KMS-11 (cell line): ENCODE measurements around the gene DCXR.

Experiments used
- H2AFZ ChIP-seq: fragments of 200-600 bp; sonication (generic); 2 replicates; pipeline ENCODE4 v1.6.1; 2016; ENCODE audit warnings: antibody characterized with exemption, mixed run types, low read depth
- H3K27ac ChIP-seq: fragments of 200-600 bp; sonication (generic); 2 replicates; pipeline ENCODE4 v1.6.1; 2016; ENCODE audit warnings: mild to moderate bottlenecking, mixed run types
- H3K27me3 ChIP-seq: fragments of 200-600 bp; sonication (generic); 2 replicates; pipeline ENCODE4 v1.6.1; 2017; ENCODE audit warnings: mild to moderate bottlenecking, low read depth, mixed run types, moderate library complexity; ENCODE audit not compliant: insufficient read depth
- H3K36me3 ChIP-seq: fragments of 200-600 bp; sonication (generic); 2 replicates; pipeline ENCODE4 v1.6.1; 2017; ENCODE audit warnings: mild to moderate bottlenecking, mixed run types; ENCODE audit not compliant: insufficient read depth
- H3K4me1 ChIP-seq: fragments of 200-600 bp; sonication (generic); 2 replicates; pipeline ENCODE4 v1.6.1; 2016; ENCODE audit warnings: mild to moderate bottlenecking, low read depth, mixed run types; ENCODE audit not compliant: poor library complexity, severe bottlenecking
- H3K4me2 ChIP-seq: fragments of 200-600 bp; sonication (generic); 2 replicates; pipeline ENCODE4 v1.7.0; 2016; ENCODE audit warnings: mild to moderate bottlenecking, mixed run types
- H3K4me3 ChIP-seq: fragments of 200-600 bp; sonication (generic); IDR thresholded peaks from 2 replicates; pipeline ENCODE4 v1.6.1; 2017; ENCODE audit warnings: low read depth, low read length, mixed read lengths; ENCODE audit not compliant: insufficient read depth
- H3K79me2 ChIP-seq: fragments of 200-600 bp; sonication (generic); 2 replicates; pipeline ENCODE4 v1.6.1; 2016; ENCODE audit warnings: low read depth, mixed run types; ENCODE audit not compliant: insufficient read depth
- H3K9ac ChIP-seq: fragments of 200-600 bp; sonication (generic); 2 replicates; pipeline ENCODE4 v1.6.1; 2016; ENCODE audit warnings: mild to moderate bottlenecking, mixed run types
- H4K20me1 ChIP-seq: fragments of 200-600 bp; sonication (generic); 2 replicates; pipeline ENCODE4 v1.6.1; 2016; ENCODE audit warnings: mild to moderate bottlenecking, mixed run types; ENCODE audit not compliant: insufficient read depth
- CTCF ChIP-seq: fragments of 200-600 bp; sonication (generic); conservative IDR thresholded peaks from 2 replicates; pipeline ENCODE4 v1.6.1; 2017; ENCODE audit warnings: low read depth, mild to moderate bottlenecking, antibody characterized with exemption, low read length, moderate library complexity, mixed read lengths

The DCXR gene

GRCh38 chr17:82028246-82028645, 9.3 kb downstream of the DCXR start:
- Histone ChIP-seq H3K27ac (no peak overlapping the region), H3K27me3 (no peaks in the 10 kb centered on the region), H3K36me3 (no peaks in the 10 kb centered on the region), H3K9ac (no peak overlapping the region), H4K20me1 (no peaks in the 10 kb centered on the region), H3K79me2 (no peaks in the 10 kb centered on the region), H3K4me3 (no peak overlapping the region), H2AFZ (no peak overlapping the region), H3K4me2 (no peak overlapping the region), H3K4me1 (peaks cover 13% of the 10 kb centered on the region)
- no peak for TF ChIP-seq CTCF

- Histone ChIP-seq H4K20me1 (no peaks in the 10 kb centered on the region), H3K4me3 (no peak overlapping the region), H3K27ac (no peak overlapping the region), H3K4me2 (no peak overlapping the region), H3K36me3 (no peaks in the 10 kb centered on the region), H3K79me2 (peaks cover 6% of the 10 kb centered on the region; the same call in 1 of the 2 replicates), H2AFZ (no peak overlapping the region), H3K4me1 (peaks cover 13% of the 10 kb centered on the region), H3K27me3 (no peaks in the 10 kb centered on the region), H3K9ac (no peak overlapping the region)
- TF ChIP-seq CTCF: no peak
These were observed 11.9 kb downstream of the DCXR start for GRCh38 chr17:82025401-82026107.

GRCh38 chr17:82024859-82025258, 12.6 kb downstream of the DCXR start:
- Histone ChIP-seq H3K27ac (no peak overlapping the region), H3K9ac (no peak overlapping the region), H2AFZ (no peak overlapping the region), H3K4me1 (peaks cover 8% of the 10 kb centered on the region), H3K36me3 (no peaks in the 10 kb centered on the region), H3K79me2 (peaks cover 6% of the 10 kb centered on the region; the same call in 1 of the 2 replicates), H3K27me3 (no peaks in the 10 kb centered on the region), H4K20me1 (no peaks in the 10 kb centered on the region), H3K4me3 (no peak overlapping the region), H3K4me2 (peak overlapping the region; percentile 84; the same call in 1 of the 2 replicates)
- no peak for TF ChIP-seq CTCF

GRCh38 chr17:82023447-82024241, 13.9 kb downstream of the DCXR start:
- Histone ChIP-seq H2AFZ (peak overlapping the region; percentile 76), H3K27ac (no peak overlapping the region), H3K4me1 (peaks cover 6% of the 10 kb centered on the region), H3K4me2 (peak overlapping the region; percentile 84), H4K20me1 (no peaks in the 10 kb centered on the region), H3K79me2 (peaks cover 6% of the 10 kb centered on the region; the same call in 1 of the 2 replicates), H3K9ac (peak overlapping the region; percentile 64), H3K4me3 (peak overlapping the region; percentile 22), H3K27me3 (no peaks in the 10 kb centered on the region), H3K36me3 (no peaks in the 10 kb centered on the region)
- TF ChIP-seq CTCF: no peak
